Stomach smooth muscle (tissue), 2 donors: ENCODE measurements around the gene MEGF11.
A peak's percentile ranks its signal among the peaks of the same experiment; 100 is the strongest.

Experiments
- H3K27ac ChIP-seq: one replicate; pipeline ENCODE4 v1.7.0; 2013; ENCODE audit warnings: mild to moderate bottlenecking, low read length, inconsistent platforms
- H3K27me3 ChIP-seq, 2 donors: one replicate each; pipeline ENCODE4 v1.7.0; 2013; ENCODE audit warnings: low read length in 2 of 2; ENCODE audit not compliant: insufficient read depth in 2 of 2, control insufficient read depth in 1 of 2
- H3K36me3 ChIP-seq, 2 donors: one replicate each; pipeline ENCODE4 v1.7.0; 2013; ENCODE audit warnings: low read length in 2 of 2; ENCODE audit not compliant: control insufficient read depth in 2 of 2, insufficient read depth in 2 of 2
- H3K4me1 ChIP-seq: one replicate; pipeline ENCODE4 v1.7.0; 2013; ENCODE audit warnings: low read length; ENCODE audit not compliant: control insufficient read depth, insufficient read depth
- H3K4me3 ChIP-seq, 2 donors: one replicate each; pipeline ENCODE4 v1.7.0; 2013; ENCODE audit warnings: low read length in 2 of 2
- H3K9ac ChIP-seq, 2 donors: one replicate each; pipeline ENCODE4 v1.7.0; 2013; ENCODE audit warnings: low read length in 2 of 2, mild to moderate bottlenecking in 1 of 2
- H3K9me3 ChIP-seq, 2 donors: one replicate each; pipeline ENCODE4 v1.7.0; 2013; ENCODE audit warnings: low read length in 2 of 2; ENCODE audit not compliant: control insufficient read depth in 2 of 2
- donor health status: healthy.
- donor health status: Pancreatic carcinoma.

MEGF11 gene

GRCh38 chr15:65918945-65919344 is 334.6 kb downstream of the MEGF11 start:
- H3K9me3 ChIP-seq, result no peaks in the 10 kb centered on the region
- H3K4me3 ChIP-seq, result no peak overlapping the region
- peaks cover 0 to 2% of the 10 kb centered on the region in 2 donors for H3K36me3 ChIP-seq
- no peak overlapping the region for H3K9ac ChIP-seq
- no peak overlapping the region for H3K27ac ChIP-seq
- H3K27me3 ChIP-seq, result no peaks in the 10 kb centered on the region
- peaks cover 8% of the 10 kb centered on the region for H3K4me1 ChIP-seq

- H3K27me3 ChIP-seq, result no peaks in the 10 kb centered on the region
- no peak overlapping the region for H3K27ac ChIP-seq
Measured at GRCh38 chr15:65918357-65918920, 335.1 kb downstream of the MEGF11 start.

DNA sequence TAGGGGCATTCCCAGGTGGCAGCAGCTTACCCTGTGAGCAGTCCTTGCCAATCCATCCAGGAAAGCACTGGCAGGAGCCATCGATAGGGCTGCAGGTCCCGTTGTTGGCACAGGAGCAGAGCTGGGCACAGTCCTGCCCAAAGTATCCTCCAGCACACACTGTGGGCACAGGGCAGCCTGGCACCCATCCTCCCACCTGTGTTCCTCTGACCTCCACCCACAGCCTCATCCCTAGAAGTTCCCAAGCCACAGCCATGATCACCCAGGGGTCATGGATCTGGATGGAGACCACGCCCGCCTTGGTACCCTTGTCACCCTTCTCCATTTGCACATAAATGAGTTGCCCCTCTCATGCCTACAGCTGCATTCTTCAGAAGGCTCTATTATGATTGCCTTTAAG is 335.6 kb downstream of the MEGF11 start:
- H3K9me3 ChIP-seq, result no peaks in the 10 kb centered on the region
- H3K4me3 ChIP-seq, result no peak overlapping the region
- peaks cover 0 to 3% of the 10 kb centered on the region in 2 donors for H3K36me3 ChIP-seq
- H3K27me3 ChIP-seq, result no peaks in the 10 kb centered on the region
- H3K4me1 ChIP-seq, result peaks cover 8% of the 10 kb centered on the region
- H3K27ac ChIP-seq, result no peak overlapping the region
- no peak overlapping the region for H3K9ac ChIP-seq

More at GRCh38 chr15:65918357-65918920, 335.1 kb downstream of the MEGF11 start:
- Histone ChIP-seq H3K36me3 (peaks cover 0 to 2% of the 10 kb centered on the region in 2 donors), H3K9ac (no peak overlapping the region), H3K9me3 (no peaks in the 10 kb centered on the region), H3K4me1 (peaks cover 8% of the 10 kb centered on the region), H3K4me3 (no peak overlapping the region)

DNA sequence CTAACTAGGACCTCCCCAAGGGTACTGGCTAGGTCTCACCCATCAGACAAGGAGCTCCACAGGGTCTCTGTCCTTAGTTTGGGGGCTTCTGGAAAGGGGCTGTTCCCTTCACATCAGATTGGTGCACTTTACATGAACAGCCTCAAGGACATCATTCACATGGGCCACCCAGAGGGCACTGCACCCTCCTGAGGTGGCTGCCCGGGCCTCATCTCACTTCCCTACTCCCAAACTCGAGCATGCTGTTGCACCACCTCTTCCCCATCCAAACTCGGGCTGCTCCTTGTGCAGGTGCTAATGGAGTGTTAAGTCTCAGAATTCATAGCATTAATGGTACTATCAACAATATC is 336.2 kb downstream of the MEGF11 start:
- no peak overlapping the region for H3K27ac ChIP-seq
- H3K9ac ChIP-seq, result no peak overlapping the region
- no peak overlapping the region for H3K4me3 ChIP-seq
- peaks cover 8% of the 10 kb centered on the region for H3K4me1 ChIP-seq
- no peaks in the 10 kb centered on the region for H3K9me3 ChIP-seq
- H3K36me3 ChIP-seq, result peaks cover 0 to 4% of the 10 kb centered on the region in 2 donors
- H3K27me3 ChIP-seq, result no peaks in the 10 kb centered on the region

DNA sequence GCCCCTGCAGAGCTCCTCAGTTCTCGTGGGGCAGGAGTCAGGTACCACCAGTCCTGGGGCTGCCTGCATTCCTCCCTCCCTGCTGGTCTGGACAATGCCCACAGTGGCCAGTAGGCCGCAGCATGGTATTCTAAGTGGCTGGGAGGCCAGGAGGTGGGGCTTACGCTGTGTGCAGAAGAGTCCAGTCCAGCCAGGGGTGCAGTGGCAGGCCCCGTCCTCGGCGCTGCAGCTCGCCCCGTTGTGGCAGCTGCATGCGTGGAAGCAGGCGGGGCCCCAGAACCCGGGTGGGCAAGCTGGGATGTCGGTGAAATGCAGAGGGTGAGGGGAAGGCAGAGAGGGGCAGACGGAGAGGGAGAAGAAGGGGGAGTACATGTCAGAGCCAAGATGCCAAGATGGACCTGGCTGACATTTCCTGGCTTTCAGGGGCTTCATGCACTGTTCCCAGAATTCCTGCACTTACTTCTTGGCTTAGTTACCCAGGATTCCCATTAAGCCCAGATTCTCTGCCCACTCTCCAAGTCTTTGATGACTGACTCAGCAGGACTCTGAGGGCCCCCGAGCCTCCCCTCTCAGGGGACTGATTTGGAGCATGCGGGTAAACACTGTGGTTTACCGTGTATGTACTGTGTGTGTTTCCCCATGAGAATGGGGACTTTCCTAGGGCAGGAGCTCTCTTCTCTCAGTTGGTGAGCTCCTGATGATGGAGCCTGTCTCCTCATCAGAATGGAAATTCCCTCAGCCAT is 336.7 kb downstream of the MEGF11 start:
- Histone ChIP-seq H3K9me3 (no peaks in the 10 kb centered on the region), H3K9ac (no peak overlapping the region), H3K36me3 (peaks cover 0 to 4% of the 10 kb centered on the region in 2 donors), H3K4me1 (peaks cover 8% of the 10 kb centered on the region), H3K27me3 (no peaks in the 10 kb centered on the region), H3K4me3 (peak overlapping the region in 1 of 2 donors; percentile 35), H3K27ac (no peak overlapping the region)

GRCh38 chr15:65916041-65916663 is 337.4 kb downstream of the MEGF11 start:
- Histone ChIP-seq H3K4me1 (peaks cover 8% of the 10 kb centered on the region), H3K27ac (no peak overlapping the region), H3K27me3 (no peaks in the 10 kb centered on the region), H3K9me3 (no peaks in the 10 kb centered on the region), H3K9ac (no peak overlapping the region), H3K4me3 (no peak overlapping the region), H3K36me3 (peaks cover under 1 to 4% of the 10 kb centered on the region in 2 donors)

- H3K27me3 ChIP-seq, result no peaks in the 10 kb centered on the region
- peaks cover 8% of the 10 kb centered on the region for H3K4me1 ChIP-seq
- no peak overlapping the region for H3K9ac ChIP-seq
- H3K27ac ChIP-seq, result no peak overlapping the region
- no peak overlapping the region for H3K4me3 ChIP-seq
- H3K9me3 ChIP-seq, result no peaks in the 10 kb centered on the region
- H3K36me3 ChIP-seq, result peaks cover 3 to 10% of the 10 kb centered on the region in 2 donors
Measured at GRCh38 chr15:65914981-65915925, 338.3 kb downstream of the MEGF11 start.

GRCh38 chr15:65914386-65914785 is 339.2 kb downstream of the MEGF11 start:
- Histone ChIP-seq H3K36me3 (peaks cover 3 to 12% of the 10 kb centered on the region in 2 donors), H3K4me3 (no peak overlapping the region), H3K9me3 (no peaks in the 10 kb centered on the region), H3K27me3 (no peaks in the 10 kb centered on the region), H3K4me1 (peaks cover 8% of the 10 kb centered on the region), H3K9ac (no peak overlapping the region), H3K27ac (no peak overlapping the region)

DNA sequence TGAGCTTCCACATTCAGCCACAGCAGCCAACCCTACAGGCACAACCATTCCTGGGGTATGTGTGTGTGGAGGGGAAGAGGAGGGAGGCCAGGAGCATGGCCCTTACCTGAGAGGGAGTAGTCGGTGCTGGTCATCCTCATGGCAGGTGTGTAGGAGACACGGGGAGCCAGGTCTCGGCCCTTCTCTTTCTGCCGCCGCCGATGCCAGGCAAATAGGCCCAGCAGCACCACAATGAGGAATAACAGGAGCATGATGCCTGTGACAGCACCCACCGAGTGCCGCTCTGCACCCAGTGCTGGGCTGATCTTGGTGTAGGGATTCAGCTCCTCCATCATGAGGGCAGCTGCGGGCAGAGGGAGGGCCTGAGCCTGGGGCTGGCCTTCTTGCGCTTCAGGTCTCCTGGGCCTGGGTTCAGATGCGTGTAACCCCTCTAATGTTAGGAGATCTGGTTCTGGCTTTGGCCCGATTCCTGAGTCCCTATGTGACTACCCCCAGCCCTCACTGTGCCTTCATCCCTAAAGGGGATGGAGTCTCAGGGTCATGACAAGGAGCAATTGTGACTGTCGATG is 339.8 kb downstream of the MEGF11 start:
- Histone ChIP-seq H3K9ac (no peak overlapping the region), H3K4me1 (peaks cover 8% of the 10 kb centered on the region)

DNA sequence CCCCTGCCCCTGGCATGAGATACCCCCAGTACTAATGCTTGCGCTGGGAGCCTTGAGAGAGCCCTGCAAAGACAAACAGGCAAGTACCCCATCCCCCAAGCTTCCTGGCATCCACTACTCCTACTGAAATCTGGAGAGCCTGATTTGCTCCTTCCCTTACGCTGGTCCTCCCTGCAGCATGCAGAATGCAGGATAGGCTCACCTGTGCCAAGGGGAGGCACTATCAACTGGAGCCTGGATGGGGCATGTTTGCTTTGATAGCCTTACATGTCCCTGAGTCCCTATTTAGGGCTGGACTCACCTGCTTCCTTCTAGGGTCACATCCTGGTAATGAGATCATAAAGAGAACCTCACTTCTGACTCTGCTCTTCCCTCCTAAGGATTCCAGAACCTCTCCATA is 341.3 kb downstream of the MEGF11 start:
- H3K9me3 ChIP-seq, result no peaks in the 10 kb centered on the region
- no peak overlapping the region for H3K4me3 ChIP-seq
- H3K9ac ChIP-seq, result no peak overlapping the region
- no peaks in the 10 kb centered on the region for H3K27me3 ChIP-seq
- H3K4me1 ChIP-seq, result peaks cover 8% of the 10 kb centered on the region
- no peak overlapping the region for H3K27ac ChIP-seq
- H3K36me3 ChIP-seq, result peaks cover 3 to 15% of the 10 kb centered on the region in 2 donors

More for the DNA sequence above, 339.8 kb downstream of the MEGF11 start:
- H3K27ac ChIP-seq, result no peak overlapping the region
- no peaks in the 10 kb centered on the region for H3K9me3 ChIP-seq
- peaks cover 3 to 12% of the 10 kb centered on the region in 2 donors for H3K36me3 ChIP-seq
- no peak overlapping the region for H3K4me3 ChIP-seq
- H3K27me3 ChIP-seq, result no peaks in the 10 kb centered on the region
